Measurements from ENCODE around the gene SUMF2.

DNA sequence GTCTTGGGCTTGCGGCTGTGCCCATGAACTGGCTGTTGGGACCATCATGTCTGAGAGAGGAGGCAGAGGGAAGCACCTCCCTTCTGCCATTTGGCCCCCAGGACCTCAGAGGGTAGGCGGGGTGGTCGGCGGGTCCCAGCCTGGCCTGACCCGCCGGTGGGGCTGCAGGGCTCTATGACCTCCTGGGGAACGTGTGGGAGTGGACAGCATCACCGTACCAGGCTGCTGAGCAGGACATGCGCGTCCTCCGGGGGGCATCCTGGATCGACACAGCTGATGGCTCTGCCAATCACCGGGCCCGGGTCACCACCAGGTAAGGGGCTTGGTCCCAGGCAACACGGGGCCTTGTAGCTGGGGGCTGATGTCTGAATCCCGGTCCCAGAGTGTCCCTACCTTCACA is 14.1 kb downstream of the SUMF2 start:
- TF ChIP-seq ZNF274 (IDR thresholded peaks at IDR 0.05; ENCODE audit: low read depth, low read length), result no peak
- TF ChIP-seq YY1 (IDR thresholded peaks at IDR 0.05; ENCODE audit: insufficient read depth, insufficient read length), result no peak
- no peak for TF ChIP-seq SUZ12 (IDR thresholded peaks at IDR 0.05; ENCODE audit: extremely low read depth, insufficient read depth, insufficient read length)
